ENCODE measurements around the gene OXER1.

OXER1 gene

DNA sequence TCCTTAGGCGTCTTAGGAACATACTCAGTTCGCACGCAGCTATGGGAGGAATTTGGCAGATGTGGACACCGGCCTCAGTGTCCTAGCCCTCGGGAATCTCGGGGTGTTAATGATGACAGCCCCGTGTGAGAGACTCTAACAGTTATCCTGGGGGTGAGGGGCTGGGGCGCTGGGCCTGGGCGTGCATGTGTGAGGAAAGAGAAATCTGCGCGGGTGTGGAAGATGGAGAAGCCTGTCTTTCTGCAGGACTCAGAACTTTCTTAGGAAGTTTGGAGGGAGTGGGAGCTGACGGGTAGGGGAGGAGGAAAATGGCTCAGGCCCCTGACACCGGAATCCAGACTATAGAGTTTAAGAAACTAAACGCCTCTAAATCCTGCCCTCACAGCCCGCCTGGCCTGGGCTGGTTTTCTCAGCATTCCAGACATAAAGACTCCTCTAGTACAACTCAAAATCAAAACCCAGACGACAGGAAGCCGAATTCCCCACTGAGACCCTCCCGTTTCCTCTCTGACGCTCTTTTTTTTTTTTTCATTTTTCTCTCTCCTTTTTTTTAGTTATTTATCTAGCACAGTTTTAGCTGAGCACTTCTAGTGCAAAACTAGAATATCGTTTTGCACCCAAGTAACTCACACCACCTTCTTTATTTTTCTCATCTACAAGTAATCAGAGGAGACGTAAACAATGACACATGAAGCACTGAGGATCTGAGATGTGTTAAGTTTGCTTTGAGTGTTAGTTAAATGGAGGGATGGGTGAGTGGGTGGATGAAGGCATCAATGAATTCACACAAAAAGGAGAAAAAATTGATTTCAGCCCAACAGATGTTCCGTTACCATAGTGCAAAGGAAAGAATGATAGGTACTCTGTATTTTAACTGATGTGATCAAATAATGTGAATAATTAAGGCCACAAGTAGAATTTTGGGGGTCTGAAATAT is 29.7 kb upstream of the OXER1 start:
- peak in 1 of 2 experiments; percentile 30 for DNase-seq

DNA sequence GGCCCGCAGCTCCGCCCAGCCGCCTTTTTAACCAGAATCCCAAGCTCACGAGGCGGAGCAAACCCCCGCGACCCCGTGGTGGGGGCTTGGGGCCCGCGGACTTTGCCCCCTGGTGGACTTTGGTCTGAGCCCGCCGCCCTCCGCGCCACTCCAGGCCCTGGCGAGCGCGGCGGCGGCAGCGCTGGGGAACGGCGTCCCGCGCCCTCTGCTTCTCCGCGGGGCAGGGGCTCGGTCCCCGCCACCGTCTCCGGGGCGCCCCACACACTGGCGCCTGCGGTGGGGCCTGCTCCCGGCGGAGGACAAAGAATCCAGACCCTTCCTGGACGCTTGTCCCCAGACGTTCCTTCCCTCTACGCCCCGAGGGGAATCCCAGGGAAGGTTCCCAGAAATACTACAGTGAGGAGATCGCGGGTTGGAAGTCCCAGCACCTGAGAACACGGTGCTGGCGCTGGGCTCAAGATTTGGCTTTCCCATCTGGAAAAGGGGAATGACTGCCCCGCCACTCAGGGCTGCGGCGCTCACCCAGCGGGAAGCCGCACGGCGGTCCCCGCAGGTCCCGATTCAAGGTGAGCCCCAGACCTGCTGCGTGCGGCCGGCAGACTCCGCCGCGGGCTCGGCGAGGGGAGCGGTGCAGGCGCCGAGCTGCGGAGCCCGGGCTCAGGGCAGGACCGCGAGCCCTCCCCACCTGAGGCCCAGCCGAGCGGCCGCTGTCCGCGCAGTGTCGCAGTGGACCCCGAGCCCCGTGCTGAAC is 28.8 kb upstream of the OXER1 start, which contains the start of gene HAAO:
Gene HAAO (minus strand): TSS at position 1 of the 751 bp plus-strand sequence. CDS start 47 bp downstream, outside the sequence.
- peak; percentile 54 to 57 for DNase-seq

GRCh38 chr2:42792087-42792582 is 28.2 kb upstream of the OXER1 start:
- DNase-seq, result no peak

- DNase-seq, result peak in 1 of 2 experiments; percentile 19
Measured at GRCh38 chr2:42791606-42792005, 27.7 kb upstream of the OXER1 start.

DNA sequence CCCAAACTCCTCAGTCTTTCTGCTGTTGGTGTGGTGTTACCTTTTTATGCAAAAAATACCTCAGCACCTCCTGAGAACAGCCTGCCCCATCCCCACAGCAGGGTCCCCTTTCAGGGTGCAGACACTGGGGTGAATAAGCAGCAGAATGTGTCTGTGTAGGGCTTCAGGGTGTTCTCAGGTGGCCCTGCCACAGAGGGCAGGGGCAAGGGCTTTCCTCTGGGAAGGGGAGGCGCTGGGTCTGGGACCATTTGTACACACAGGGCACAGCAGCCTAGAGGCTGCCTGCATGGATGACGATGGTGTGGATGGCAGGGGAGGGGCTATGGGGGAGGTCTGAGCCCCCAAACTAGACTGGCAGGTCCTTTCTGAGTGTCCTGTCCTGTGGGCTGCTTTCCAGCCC is 25.8 kb upstream of the OXER1 start:
- no peak for DNase-seq

GRCh38 chr2:42788882-42789281 is 24.9 kb upstream of the OXER1 start:
- DNase-seq, result no peak

- DNase-seq, result peak in 1 of 2 experiments; percentile 10
Measured at GRCh38 chr2:42788478-42788793, 24.5 kb upstream of the OXER1 start.

GRCh38 chr2:42787788-42788477 is 24.0 kb upstream of the OXER1 start:
- peak in 1 of 2 experiments; percentile 18 for DNase-seq

- DNase-seq, result peak; percentile 8
Measured at GRCh38 chr2:42787424-42787787, 23.5 kb upstream of the OXER1 start.

DNA sequence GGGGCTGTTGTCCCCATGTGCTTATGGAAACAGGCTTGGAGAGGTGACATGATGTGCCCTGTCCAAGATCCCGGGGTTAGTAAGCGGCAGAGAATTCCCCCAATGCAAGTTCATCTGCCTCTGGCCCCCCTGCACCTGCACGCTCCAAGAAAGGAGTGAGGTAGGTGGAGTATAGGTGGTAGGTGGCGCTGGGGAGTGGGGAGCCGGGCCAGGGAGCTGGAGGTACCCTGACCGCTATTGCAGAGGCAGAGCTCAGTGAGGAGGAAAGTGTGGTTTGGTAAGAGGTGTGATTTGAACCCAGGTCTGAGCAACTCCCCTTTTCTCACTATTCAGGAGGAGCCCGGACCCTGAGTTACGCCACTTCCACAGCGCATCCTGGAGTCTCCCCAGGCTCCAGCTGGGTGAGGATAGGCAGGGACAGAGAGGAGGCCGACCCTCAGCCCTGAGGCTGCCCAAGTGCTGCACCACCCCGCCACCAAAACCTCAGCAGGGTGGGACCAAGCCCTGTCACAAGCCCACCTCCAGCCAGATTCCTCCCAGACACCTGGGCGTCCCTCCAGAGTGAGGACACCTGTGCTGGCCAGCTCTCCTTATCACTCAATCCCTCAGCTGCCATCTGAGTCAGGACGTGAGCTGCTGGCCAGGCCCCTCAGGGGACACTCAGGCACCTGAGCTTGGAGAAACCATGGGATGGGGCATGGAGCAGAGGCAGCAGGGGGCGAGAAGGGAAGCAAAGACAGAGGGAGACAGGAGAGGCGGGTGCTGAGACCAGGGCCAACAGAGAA is 22.8 kb upstream of the OXER1 start:
- DNase-seq, result peak; percentile 8 to 12

- peak in 1 of 2 experiments; percentile 4 for DNase-seq
Measured at GRCh38 chr2:42784204-42784880, 20.4 kb upstream of the OXER1 start.

GRCh38 chr2:42783511-42783910 is 19.6 kb upstream of the OXER1 start:
- DNase-seq, result peak in 1 of 2 experiments; percentile 1

DNA sequence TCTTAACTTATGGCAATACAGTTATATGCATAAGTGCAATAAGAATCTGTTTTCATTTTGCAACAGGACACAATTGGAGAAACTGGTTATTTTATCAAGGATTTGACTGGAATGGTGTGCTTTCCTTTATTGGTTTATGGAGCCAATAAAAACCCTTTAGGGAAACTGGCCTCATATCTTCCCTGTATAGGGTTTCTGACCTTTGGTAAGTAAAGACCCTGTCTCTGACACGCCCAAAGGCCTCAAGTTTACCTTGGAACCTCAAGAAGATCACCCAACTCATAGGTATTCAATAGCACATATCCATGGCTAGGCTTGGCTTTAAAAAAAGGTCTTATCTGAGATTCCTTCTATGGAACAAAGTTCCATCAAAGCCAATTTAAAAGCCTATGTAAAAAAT is 17.2 kb upstream of the OXER1 start:
- no peak for DNase-seq

DNA sequence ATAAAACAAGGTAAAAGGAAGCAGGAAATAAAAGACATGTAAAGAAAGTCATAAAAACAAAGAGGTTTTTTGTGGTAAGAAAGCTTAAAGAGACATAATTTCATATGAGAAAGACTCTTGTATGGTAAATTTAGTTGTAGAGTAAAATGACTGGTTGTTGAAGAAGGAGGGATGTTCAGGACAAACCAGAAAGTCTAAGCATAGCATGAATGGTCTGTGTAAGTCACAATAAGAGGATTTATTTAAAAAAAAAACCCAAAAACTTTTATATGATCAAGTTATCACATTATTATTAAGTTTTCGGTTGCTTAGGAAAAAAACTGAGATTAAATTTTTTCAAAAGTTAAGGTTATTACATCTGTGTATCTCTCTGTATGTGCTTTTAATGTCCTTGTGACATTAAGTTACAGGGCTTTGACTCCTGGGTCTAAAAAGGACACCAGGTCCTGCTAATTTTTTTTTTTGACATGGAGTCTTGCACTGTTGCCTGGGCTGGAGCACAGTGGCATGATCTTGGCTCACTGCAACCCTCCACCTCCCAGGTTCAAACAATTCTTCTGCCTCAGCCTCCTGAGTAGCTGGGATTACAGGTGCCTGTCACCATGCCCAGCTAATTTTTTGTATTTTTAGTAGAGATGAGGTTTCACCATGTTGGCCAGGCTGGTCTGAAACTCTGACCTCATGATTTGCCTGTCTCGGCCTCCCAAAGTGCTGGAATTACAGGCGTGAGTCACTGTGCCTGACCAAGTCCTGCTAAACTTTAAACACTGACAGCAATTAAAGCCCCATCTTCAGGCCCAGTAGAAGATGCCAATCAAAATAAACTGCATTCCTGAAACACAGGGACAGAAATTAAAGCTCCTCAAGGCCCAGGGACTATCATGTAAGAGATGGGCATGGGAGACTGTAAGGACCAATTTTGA is 14.2 kb upstream of the OXER1 start:
- DNase-seq, result no peak

- no peak for DNase-seq
Measured at GRCh38 chr2:42775810-42776209, 11.9 kb upstream of the OXER1 start.

DNA sequence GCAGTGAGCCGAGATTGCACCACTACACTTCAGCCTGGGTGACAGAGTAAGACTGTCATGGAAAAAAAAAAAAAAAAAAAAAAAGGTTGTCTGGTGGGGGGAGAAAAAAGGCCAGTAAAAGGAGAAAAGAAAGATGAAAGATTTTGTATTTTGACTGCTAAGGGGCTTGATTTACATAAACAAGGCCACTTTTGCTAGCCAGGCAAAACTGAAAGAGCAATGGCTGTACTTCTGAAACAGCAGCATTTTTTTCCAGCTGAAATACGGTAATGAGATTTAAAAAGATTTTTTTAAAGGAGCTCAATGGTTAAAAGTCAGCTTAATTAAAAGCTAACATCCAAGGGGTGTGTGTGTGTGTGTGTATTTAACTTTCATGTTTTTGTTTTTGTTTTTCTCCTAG is 11.3 kb upstream of the OXER1 start:
- DNase-seq, result no peak

- DNase-seq, result peak in 1 of 2 experiments; percentile 11
Measured at GRCh38 chr2:42771546-42772153, 7.7 kb upstream of the OXER1 start.

- DNase-seq, result no peak
Measured at GRCh38 chr2:42770288-42771131, 6.6 kb upstream of the OXER1 start.
